ACC112 (cell line): Measurements from ENCODE around the gene TMC1.
A peak's percentile ranks its signal among the peaks of the same experiment; 100 is the strongest.

Source experiments
- H2AFZ ChIP-seq: fragments of 200-600 bp; sonication (generic); one replicate; pipeline ENCODE4 v1.6.0; 2017; ENCODE audit warnings: antibody characterized with exemption, low read length; ENCODE audit not compliant: unreplicated experiment
- H3K27ac ChIP-seq: fragments of 200-600 bp; sonication (generic); 2 replicates; pipeline ENCODE4 v1.5.1; 2014; ENCODE audit warnings: low read depth, mild to moderate bottlenecking, antibody characterized with exemption, low read length, moderate library complexity
- H3K27me3 ChIP-seq: fragments of 200-600 bp; sonication (generic); 2 replicates; pipeline ENCODE4 v1.6.1; 2014; ENCODE audit warnings: mild to moderate bottlenecking, antibody characterized with exemption, low read length, moderate library complexity, mixed read lengths; ENCODE audit not compliant: insufficient read depth
- H3K36me3 ChIP-seq: fragments of 200-600 bp; sonication (generic); 2 replicates; pipeline ENCODE4 v1.6.1; 2016; ENCODE audit warnings: mild to moderate bottlenecking, antibody characterized with exemption, low read length, moderate library complexity, mixed read lengths; ENCODE audit not compliant: insufficient read depth
- H3K4me1 ChIP-seq: fragments of 200-600 bp; sonication (generic); one replicate; pipeline ENCODE4 v1.6.1; 2016; ENCODE audit warnings: low read length, mixed read lengths; ENCODE audit not compliant: insufficient read depth, unreplicated experiment, control insufficient read depth
- H3K4me3 ChIP-seq: fragments of 200-600 bp; sonication (generic); 2 replicates; pipeline ENCODE4 v1.5.1; 2014; ENCODE audit warnings: mild to moderate bottlenecking, low read depth, low read length
- H3K79me2 ChIP-seq: fragments of 200-600 bp; sonication (generic); one replicate; pipeline ENCODE4 v1.6.0; 2016; ENCODE audit warnings: low read length; ENCODE audit not compliant: control insufficient read depth, unreplicated experiment, insufficient read depth

The TMC1 gene

GRCh38 chr9:72590824-72591223 is 69.4 kb downstream of the TMC1 start:
- Histone ChIP-seq H3K27me3 (no peaks in the 10 kb centered on the region), H3K27ac (no peak overlapping the region), H3K4me3 (no peak overlapping the region), H3K79me2 (no peaks in the 10 kb centered on the region), H2AFZ (no peak overlapping the region), H3K4me1 (peaks cover 7% of the 10 kb centered on the region), H3K36me3 (no peaks in the 10 kb centered on the region)

DNA sequence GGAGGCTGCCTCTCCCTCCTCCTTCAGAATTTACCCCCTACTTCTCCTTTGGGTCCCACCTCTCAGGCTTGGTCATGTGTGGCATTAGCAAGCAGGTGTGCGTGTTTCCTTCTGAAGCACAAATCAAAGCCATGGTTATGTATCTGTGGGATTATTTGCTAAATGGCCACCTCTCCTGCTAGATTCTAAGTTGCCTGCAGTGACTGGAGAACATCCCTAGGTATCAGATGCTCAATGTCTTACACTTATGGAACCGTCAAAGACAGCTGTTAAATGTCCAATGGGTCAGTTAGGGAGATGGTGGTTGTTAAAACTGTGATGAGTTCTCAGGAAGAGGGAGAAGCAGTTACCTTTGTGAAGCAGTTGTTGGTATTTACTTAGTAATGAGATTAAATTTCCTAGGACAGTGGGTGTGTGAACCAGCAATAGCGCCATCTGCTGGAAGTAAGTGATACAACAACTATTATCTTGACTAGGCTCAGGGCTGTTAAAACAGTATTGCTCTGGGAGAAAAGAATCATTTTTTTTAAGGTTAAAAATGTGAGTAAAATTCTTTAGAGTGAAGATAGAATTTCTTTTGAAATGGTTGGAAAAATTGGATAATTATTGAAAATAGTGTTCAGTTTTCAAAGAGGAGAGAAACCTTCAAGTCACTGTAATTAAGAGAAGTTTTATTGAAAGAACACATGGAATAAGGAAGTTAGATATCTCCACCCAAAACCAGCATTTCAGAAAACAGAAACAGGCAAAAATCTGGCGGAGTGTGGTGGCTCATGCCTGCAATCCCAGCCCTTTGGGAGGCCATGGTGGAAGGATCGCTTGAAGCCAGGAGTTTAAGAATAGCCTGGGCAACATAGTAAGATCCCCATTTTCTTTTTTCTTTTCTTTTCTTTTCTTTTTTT is 71.3 kb downstream of the TMC1 start:
- Histone ChIP-seq H3K27ac (no peak overlapping the region), H3K4me3 (no peak overlapping the region), H3K36me3 (no peaks in the 10 kb centered on the region), H3K27me3 (no peaks in the 10 kb centered on the region), H3K4me1 (no peaks in the 10 kb centered on the region), H3K79me2 (no peaks in the 10 kb centered on the region), H2AFZ (peak overlapping the region; percentile 63)

- no peaks in the 10 kb centered on the region for H3K36me3 ChIP-seq
- H3K27ac ChIP-seq, result no peak overlapping the region
- no peaks in the 10 kb centered on the region for H3K27me3 ChIP-seq
- H3K4me3 ChIP-seq, result no peak overlapping the region
- H3K4me1 ChIP-seq, result peaks cover 6% of the 10 kb centered on the region
- no peaks in the 10 kb centered on the region for H3K79me2 ChIP-seq
- H2AFZ ChIP-seq, result no peak overlapping the region
Observed at GRCh38 chr9:72596451-72597180, 75.2 kb downstream of the TMC1 start.

GRCh38 chr9:72597181-72597517 is 75.7 kb downstream of the TMC1 start:
- Histone ChIP-seq H2AFZ (no peak overlapping the region), H3K4me3 (no peak overlapping the region), H3K27ac (no peak overlapping the region), H3K4me1 (peaks cover 8% of the 10 kb centered on the region), H3K27me3 (no peaks in the 10 kb centered on the region), H3K36me3 (no peaks in the 10 kb centered on the region), H3K79me2 (no peaks in the 10 kb centered on the region)

DNA sequence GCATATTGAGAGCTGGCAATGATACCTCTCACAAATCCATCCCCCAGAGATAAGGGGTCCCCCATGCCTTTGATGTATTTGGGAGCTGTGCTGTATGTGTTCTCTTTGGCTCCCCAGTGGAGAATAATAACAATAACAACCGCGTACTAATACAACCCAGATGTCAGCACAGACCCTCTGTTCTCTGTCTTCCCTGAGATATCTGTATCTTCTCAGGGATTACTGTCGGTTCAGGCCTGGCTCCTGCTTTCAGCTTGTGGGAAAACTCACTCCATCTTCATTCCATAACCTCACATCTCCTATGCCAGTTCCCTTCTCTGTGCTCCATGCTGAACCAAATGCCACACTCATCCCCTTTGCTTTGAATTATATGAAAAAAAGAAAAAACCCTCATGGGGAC is 76.2 kb downstream of the TMC1 start:
- Histone ChIP-seq H3K27me3 (no peaks in the 10 kb centered on the region), H3K79me2 (no peaks in the 10 kb centered on the region), H2AFZ (no peak overlapping the region), H3K36me3 (no peaks in the 10 kb centered on the region), H3K4me1 (peaks cover 12% of the 10 kb centered on the region), H3K4me3 (no peak overlapping the region), H3K27ac (no peak overlapping the region)

- Histone ChIP-seq H2AFZ (no peak overlapping the region), H3K4me3 (no peak overlapping the region), H3K36me3 (no peaks in the 10 kb centered on the region), H3K4me1 (peaks cover 22% of the 10 kb centered on the region), H3K27me3 (no peaks in the 10 kb centered on the region), H3K27ac (no peak overlapping the region), H3K79me2 (no peaks in the 10 kb centered on the region)
Observed at GRCh38 chr9:72598639-72599038, 77.2 kb downstream of the TMC1 start.

GRCh38 chr9:72599874-72600534 is 78.6 kb downstream of the TMC1 start:
- H3K27ac ChIP-seq, result no peak overlapping the region
- H3K4me3 ChIP-seq, result no peak overlapping the region
- H3K4me1 ChIP-seq, result peaks cover 22% of the 10 kb centered on the region
- H3K79me2 ChIP-seq, result no peaks in the 10 kb centered on the region
- H3K27me3 ChIP-seq, result no peaks in the 10 kb centered on the region
- no peaks in the 10 kb centered on the region for H3K36me3 ChIP-seq
- H2AFZ ChIP-seq, result no peak overlapping the region

GRCh38 chr9:72600671-72601070 is 79.3 kb downstream of the TMC1 start:
- H3K36me3 ChIP-seq, result no peaks in the 10 kb centered on the region
- H3K4me1 ChIP-seq, result peaks cover 22% of the 10 kb centered on the region
- no peaks in the 10 kb centered on the region for H3K27me3 ChIP-seq
- no peak overlapping the region for H3K4me3 ChIP-seq
- H3K27ac ChIP-seq, result no peak overlapping the region
- no peaks in the 10 kb centered on the region for H3K79me2 ChIP-seq
- no peak overlapping the region for H2AFZ ChIP-seq

- Histone ChIP-seq H3K27me3 (no peaks in the 10 kb centered on the region), H3K79me2 (no peaks in the 10 kb centered on the region), H3K4me1 (peaks cover 22% of the 10 kb centered on the region), H3K4me3 (no peak overlapping the region), H3K27ac (no peak overlapping the region), H2AFZ (no peak overlapping the region), H3K36me3 (no peaks in the 10 kb centered on the region)
Observed at GRCh38 chr9:72601615-72602014, 80.2 kb downstream of the TMC1 start.

DNA sequence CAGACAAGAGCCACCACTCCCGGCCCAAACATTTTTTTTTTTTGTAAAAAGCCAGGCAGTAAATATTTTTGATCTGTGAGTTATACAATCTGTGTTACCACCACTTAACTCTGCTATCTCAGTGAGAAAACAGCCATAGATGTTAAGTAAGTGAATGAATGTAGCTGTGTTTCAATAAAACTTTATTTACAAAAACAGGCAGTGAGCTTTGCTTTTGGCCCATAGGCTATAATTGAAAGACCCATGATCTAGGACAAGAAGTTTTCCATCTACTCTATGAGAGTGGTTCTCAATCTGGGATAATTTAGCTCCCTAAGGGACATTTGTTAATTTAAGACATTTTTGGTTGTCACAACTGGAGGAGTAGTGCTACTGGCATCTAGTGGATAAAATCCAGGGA is 91.0 kb downstream of the TMC1 start:
- Histone ChIP-seq H3K4me1 (peaks cover 3% of the 10 kb centered on the region), H3K27me3 (no peaks in the 10 kb centered on the region), H3K36me3 (no peaks in the 10 kb centered on the region), H3K79me2 (no peaks in the 10 kb centered on the region), H3K4me3 (no peak overlapping the region), H2AFZ (no peak overlapping the region), H3K27ac (no peak overlapping the region)
